Measurements from ENCODE around the gene HAPLN1. TPM values are rescaled to one million over a fixed set of nuclear protein-coding genes. Genes with fewer than 3 reads are reported as not detected.

HAPLN1 gene
- total RNA-seq, 1 experiment from 2014 or later: not detected

DNA sequence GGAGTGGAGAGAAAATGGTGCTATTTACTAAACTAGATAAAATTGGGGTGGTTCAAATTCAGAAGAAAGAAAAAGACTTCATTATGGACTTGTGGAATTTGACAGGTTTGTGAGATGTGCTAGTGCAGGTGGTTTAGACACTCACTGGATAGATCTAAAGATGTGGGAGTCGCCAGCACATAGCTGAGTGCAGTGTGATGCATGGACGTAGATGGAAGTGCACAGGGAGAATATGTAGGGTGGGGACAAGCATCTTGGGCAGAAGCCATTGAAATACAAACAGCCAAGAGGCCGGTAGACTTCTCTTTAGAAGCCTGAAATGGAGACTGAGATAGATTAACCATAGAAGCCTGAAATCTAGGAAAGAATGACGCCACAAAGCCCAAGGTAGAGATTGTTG is 10.7 kb downstream of the HAPLN1 start:
- TF ChIP-seq CTCF (IDR thresholded peaks at IDR 0.05; ENCODE audit: unreplicated experiment): no peak
- H3K9me3 Mint-ChIP-seq (ENCODE audit: low read depth, unreplicated experiment): no peaks in the 10 kb centered on the region
- H3K4me1 Mint-ChIP-seq (ENCODE audit: low read depth, unreplicated experiment): peaks cover 7% of the 10 kb centered on the region
- CTCF ChIA-PET: interaction anchor here (0.5 kb wide), 2 partner anchors 557 to 1450 kb away, joined by 3 read pairs; no protein-coding TSS in a partner anchor
- peaks cover 18% of the 10 kb centered on the region for H3K27me3 Mint-ChIP-seq (ENCODE audit: unreplicated experiment)
- no peak for DNase-seq
- H3K4me3 Mint-ChIP-seq (ENCODE audit: low read depth, unreplicated experiment): no peak overlapping the region
- H3K36me3 Mint-ChIP-seq (ENCODE audit: insufficient read depth, unreplicated experiment): no peaks in the 10 kb centered on the region
- intact Hi-C loops (cut with micrococcal nuclease; ENCODE audit: unreplicated experiment): loop anchor here (10.0 kb wide), 1 partner anchor 1585 kb away; no protein-coding TSS in a partner anchor
- no peak overlapping the region for H3K27ac Mint-ChIP-seq (ENCODE audit: unreplicated experiment)
- BruUV-seq (replicated peaks): no TSS peak

- no peak for TF ChIP-seq CTCF (IDR thresholded peaks at IDR 0.05; ENCODE audit: unreplicated experiment)
- Mint-ChIP-seq H3K27ac (ENCODE audit: unreplicated experiment) (no peak overlapping the region), H3K4me3 (ENCODE audit: low read depth, unreplicated experiment) (no peak overlapping the region), H3K9me3 (ENCODE audit: low read depth, unreplicated experiment) (peaks cover 6% of the 10 kb centered on the region), H3K4me1 (ENCODE audit: low read depth, unreplicated experiment) (no peaks in the 10 kb centered on the region), H3K27me3 (ENCODE audit: unreplicated experiment) (peaks cover 18% of the 10 kb centered on the region), H3K36me3 (ENCODE audit: insufficient read depth, unreplicated experiment) (no peaks in the 10 kb centered on the region)
- BruUV-seq (replicated peaks): no TSS peak
- DNase-seq: no peak
- intact Hi-C loops (cut with micrococcal nuclease; ENCODE audit: unreplicated experiment): no loop called here
- CTCF ChIA-PET: no interaction called here
Measured at GRCh38 chr5:83708170-83708569, 12.5 kb downstream of the HAPLN1 start.

DNA sequence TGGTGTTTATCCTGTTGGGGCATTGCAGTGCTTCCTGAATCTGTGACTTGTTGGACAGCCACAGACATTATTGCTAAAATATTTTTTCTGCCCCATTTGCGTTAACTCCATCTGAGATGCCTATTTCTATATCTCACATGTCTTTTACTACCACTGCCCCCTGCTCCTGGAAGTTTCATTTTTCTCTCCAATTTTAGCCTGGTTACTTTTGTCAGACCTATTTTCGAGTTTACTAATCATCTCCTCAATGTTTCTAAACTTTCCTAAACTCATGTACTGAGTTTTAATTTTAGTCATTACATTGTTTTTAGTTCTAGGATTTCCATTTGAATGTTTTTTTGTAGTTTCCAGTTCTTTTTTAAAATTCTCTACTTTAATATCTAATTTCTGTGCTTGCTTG is 17.6 kb downstream of the HAPLN1 start:
- TF ChIP-seq CTCF (IDR thresholded peaks at IDR 0.05; ENCODE audit: unreplicated experiment): no peak
- H3K9me3 Mint-ChIP-seq (ENCODE audit: low read depth, unreplicated experiment): peaks cover 6% of the 10 kb centered on the region
- no TSS peak for BruUV-seq (replicated peaks)
- intact Hi-C loops (cut with micrococcal nuclease; ENCODE audit: unreplicated experiment): no loop called here
- no peak for DNase-seq
- H3K27me3 Mint-ChIP-seq (ENCODE audit: unreplicated experiment): no peaks in the 10 kb centered on the region
- CTCF ChIA-PET: interaction anchor here (0.6 kb wide), 2 partner anchors 10 to 19 kb away, joined by 3 to 5 read pairs; no protein-coding TSS in a partner anchor
- H3K4me1 Mint-ChIP-seq (ENCODE audit: low read depth, unreplicated experiment): peaks cover 11% of the 10 kb centered on the region
- no peak overlapping the region for H3K27ac Mint-ChIP-seq (ENCODE audit: unreplicated experiment)
- no peak overlapping the region for H3K4me3 Mint-ChIP-seq (ENCODE audit: low read depth, unreplicated experiment)
- no peaks in the 10 kb centered on the region for H3K36me3 Mint-ChIP-seq (ENCODE audit: insufficient read depth, unreplicated experiment)

DNA sequence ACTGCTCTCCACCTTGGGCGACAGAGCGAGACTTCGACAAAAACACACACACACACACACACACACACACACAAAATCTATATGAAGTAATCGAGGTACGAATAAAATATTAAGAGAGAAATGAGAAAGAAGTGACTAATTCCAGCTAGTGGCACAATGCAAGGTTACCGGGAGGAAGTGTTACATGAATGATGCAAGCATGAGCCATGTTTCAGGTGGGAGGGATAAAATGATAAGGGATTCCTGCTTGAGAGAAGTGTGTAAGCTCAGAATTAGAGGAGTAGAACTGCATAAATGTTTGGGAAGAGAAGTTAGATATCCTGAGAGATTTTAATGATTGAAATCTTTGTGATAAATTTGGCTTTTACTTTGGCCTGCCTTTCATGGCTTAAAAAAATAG is 18.8 kb downstream of the HAPLN1 start:
- CTCF ChIA-PET: interaction anchor here (0.7 kb wide), 1 partner anchor 10 kb away, joined by 3 read pairs; no protein-coding TSS in a partner anchor
- no peak for TF ChIP-seq CTCF (IDR thresholded peaks at IDR 0.05; ENCODE audit: unreplicated experiment)
- Mint-ChIP-seq H3K9me3 (ENCODE audit: low read depth, unreplicated experiment) (peaks cover 10% of the 10 kb centered on the region), H3K27me3 (ENCODE audit: unreplicated experiment) (no peaks in the 10 kb centered on the region), H3K27ac (ENCODE audit: unreplicated experiment) (peak overlapping the region; percentile 51), H3K4me1 (ENCODE audit: low read depth, unreplicated experiment) (peaks cover 11% of the 10 kb centered on the region), H3K4me3 (ENCODE audit: low read depth, unreplicated experiment) (no peak overlapping the region), H3K36me3 (ENCODE audit: insufficient read depth, unreplicated experiment) (no peaks in the 10 kb centered on the region)
- intact Hi-C loops (cut with micrococcal nuclease; ENCODE audit: unreplicated experiment): no loop called here
- no peak for DNase-seq
- no TSS peak for BruUV-seq (replicated peaks)

Data from Calu3 (cell line).